Type B pancreatic cell (in vitro differentiated cells): ENCODE data around the gene GALNT15. TPM values are rescaled to one million over a fixed set of nuclear protein-coding genes. Genes with fewer than 3 reads are reported as not detected.
A peak's percentile ranks its signal among the peaks of the same experiment; 100 is the strongest.

Experiments used
- DNase-seq: peaks from one replicate; pipeline ENCODE4 v3.0.0; 2021; ENCODE audit warnings: mixed read lengths; ENCODE audit not compliant: unreplicated experiment; ENCODE audit errors: extremely low spot score
- H3K27ac Mint-ChIP-seq: 2 replicates; pipeline ENCODE4 v1.8.0; 2021; ENCODE audit warnings: mild to moderate bottlenecking, mixed read lengths
- H3K27me3 Mint-ChIP-seq: 2 replicates; pipeline ENCODE4 v1.8.0; 2021; ENCODE audit warnings: mixed read lengths
- H3K36me3 Mint-ChIP-seq: 2 replicates; pipeline ENCODE4 v1.8.0; 2021; ENCODE audit warnings: mixed read lengths
- H3K4me1 Mint-ChIP-seq: one replicate; pipeline ENCODE4 v1.8.0; 2021; ENCODE audit warnings: mixed read lengths; ENCODE audit not compliant: unreplicated experiment
- H3K4me3 Mint-ChIP-seq: 2 replicates; pipeline ENCODE4 v1.8.0; 2021; ENCODE audit warnings: mild to moderate bottlenecking, mixed read lengths
- H3K9me3 Mint-ChIP-seq: 2 replicates; pipeline ENCODE4 v1.8.0; 2021; ENCODE audit warnings: mixed read lengths
- total RNA-seq: library from RNA; stranded (reverse); gene quantifications from 2 replicates; pipeline ENCODE4 v1.2.1, GENCODE V29; 2021; ENCODE audit warnings: low replicate concordance
- TF ChIP-seq, protein P1 (sequence below): fragments of 200-600 bp; sonication (generic); conservative IDR thresholded peaks from 2 replicates; pipeline ENCODE4 v1.5.0; 2021; ENCODE audit warnings: antibody characterized with exemption, mild to moderate bottlenecking

The GALNT15 gene
- total RNA-seq, 1 donor from 2014 or later: 0.17 TPM

GRCh38 chr3:16147220-16147994 is 27.1 kb upstream of the GALNT15 start:
- H3K27me3 Mint-ChIP-seq: peaks cover 3% of the 10 kb centered on the region
- TF ChIP-seq, protein P1, sequence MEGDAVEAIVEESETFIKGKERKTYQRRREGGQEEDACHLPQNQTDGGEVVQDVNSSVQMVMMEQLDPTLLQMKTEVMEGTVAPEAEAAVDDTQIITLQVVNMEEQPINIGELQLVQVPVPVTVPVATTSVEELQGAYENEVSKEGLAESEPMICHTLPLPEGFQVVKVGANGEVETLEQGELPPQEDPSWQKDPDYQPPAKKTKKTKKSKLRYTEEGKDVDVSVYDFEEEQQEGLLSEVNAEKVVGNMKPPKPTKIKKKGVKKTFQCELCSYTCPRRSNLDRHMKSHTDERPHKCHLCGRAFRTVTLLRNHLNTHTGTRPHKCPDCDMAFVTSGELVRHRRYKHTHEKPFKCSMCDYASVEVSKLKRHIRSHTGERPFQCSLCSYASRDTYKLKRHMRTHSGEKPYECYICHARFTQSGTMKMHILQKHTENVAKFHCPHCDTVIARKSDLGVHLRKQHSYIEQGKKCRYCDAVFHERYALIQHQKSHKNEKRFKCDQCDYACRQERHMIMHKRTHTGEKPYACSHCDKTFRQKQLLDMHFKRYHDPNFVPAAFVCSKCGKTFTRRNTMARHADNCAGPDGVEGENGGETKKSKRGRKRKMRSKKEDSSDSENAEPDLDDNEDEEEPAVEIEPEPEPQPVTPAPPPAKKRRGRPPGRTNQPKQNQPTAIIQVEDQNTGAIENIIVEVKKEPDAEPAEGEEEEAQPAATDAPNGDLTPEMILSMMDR: no peak
- H3K4me3 Mint-ChIP-seq: no peak overlapping the region
- no peak for DNase-seq
- no peaks in the 10 kb centered on the region for H3K36me3 Mint-ChIP-seq
- H3K27ac Mint-ChIP-seq: no peak overlapping the region
- H3K9me3 Mint-ChIP-seq: peaks cover 5% of the 10 kb centered on the region
- peaks cover 11% of the 10 kb centered on the region for H3K4me1 Mint-ChIP-seq

GRCh38 chr3:16148213-16148612 is 26.3 kb upstream of the GALNT15 start:
- Mint-ChIP-seq H3K4me1 (peaks cover 11% of the 10 kb centered on the region), H3K36me3 (peaks cover 4% of the 10 kb centered on the region), H3K27me3 (peaks cover 3% of the 10 kb centered on the region), H3K9me3 (peaks cover 5% of the 10 kb centered on the region), H3K4me3 (no peak overlapping the region), H3K27ac (no peak overlapping the region)
- DNase-seq: no peak
- TF ChIP-seq, protein P1: no peak

DNA sequence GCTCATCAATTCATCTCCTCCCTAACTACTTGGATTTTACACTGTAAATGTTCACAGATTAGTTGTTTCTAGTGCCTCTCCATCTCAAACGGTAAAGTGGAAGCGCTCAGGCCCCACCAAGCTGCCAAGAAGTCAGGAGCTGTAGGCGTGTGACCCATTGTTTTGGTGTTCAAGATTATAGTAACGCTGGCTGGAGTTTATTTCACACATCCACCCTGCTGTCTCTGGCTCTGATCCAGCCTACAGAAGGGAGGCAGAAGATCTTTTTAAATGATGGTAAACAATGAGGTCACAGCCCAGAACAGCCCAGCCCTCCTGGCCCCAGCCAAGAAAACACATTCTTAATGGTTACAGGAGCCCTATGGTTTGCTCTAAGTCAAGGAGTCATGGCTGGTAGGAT is 25.7 kb upstream of the GALNT15 start:
- DNase-seq: no peak
- Mint-ChIP-seq H3K4me3 (no peak overlapping the region), H3K9me3 (peaks cover 1% of the 10 kb centered on the region), H3K27ac (peak overlapping the region; percentile 13), H3K4me1 (peaks cover 11% of the 10 kb centered on the region), H3K36me3 (peaks cover 4% of the 10 kb centered on the region), H3K27me3 (peaks cover 3% of the 10 kb centered on the region)
- TF ChIP-seq, protein P1: no peak

- Mint-ChIP-seq H3K27me3 (peaks cover 3% of the 10 kb centered on the region), H3K4me1 (peaks cover 11% of the 10 kb centered on the region), H3K4me3 (no peak overlapping the region), H3K36me3 (peaks cover 4% of the 10 kb centered on the region), H3K9me3 (no peaks in the 10 kb centered on the region), H3K27ac (no peak overlapping the region)
- TF ChIP-seq, protein P1: no peak
- DNase-seq: no peak
These were observed 24.2 kb upstream of the GALNT15 start for GRCh38 chr3:16150285-16150684.

- no peak overlapping the region for H3K4me3 Mint-ChIP-seq
- H3K4me1 Mint-ChIP-seq: peaks cover 11% of the 10 kb centered on the region
- H3K27ac Mint-ChIP-seq: no peak overlapping the region
- DNase-seq: no peak
- TF ChIP-seq, protein P1: no peak
- H3K27me3 Mint-ChIP-seq: peaks cover 3% of the 10 kb centered on the region
- H3K9me3 Mint-ChIP-seq: no peaks in the 10 kb centered on the region
- H3K36me3 Mint-ChIP-seq: peaks cover 4% of the 10 kb centered on the region
These were observed 23.4 kb upstream of the GALNT15 start for GRCh38 chr3:16151109-16151508.
